ENCODE data around the gene NUBP1.
"Not testable (repeated sequence)": the region's sequence is repeated elsewhere in the genome, so short reads cannot be mapped to it uniquely, and the experiment has no call there.

NUBP1 gene

GRCh38 chr16:10743610-10744369 is at the start of gene NUBP1:
TSS of gene NUBP1 (plus strand) at chr16:10743842. CDS start at chr16:10743864, 22 bp downstream.
- peak; percentile 89 for DNase-seq

GRCh38 chr16:10693889-10694288 is 49.8 kb upstream of the NUBP1 start:
- DNase-seq: no peak

DNA sequence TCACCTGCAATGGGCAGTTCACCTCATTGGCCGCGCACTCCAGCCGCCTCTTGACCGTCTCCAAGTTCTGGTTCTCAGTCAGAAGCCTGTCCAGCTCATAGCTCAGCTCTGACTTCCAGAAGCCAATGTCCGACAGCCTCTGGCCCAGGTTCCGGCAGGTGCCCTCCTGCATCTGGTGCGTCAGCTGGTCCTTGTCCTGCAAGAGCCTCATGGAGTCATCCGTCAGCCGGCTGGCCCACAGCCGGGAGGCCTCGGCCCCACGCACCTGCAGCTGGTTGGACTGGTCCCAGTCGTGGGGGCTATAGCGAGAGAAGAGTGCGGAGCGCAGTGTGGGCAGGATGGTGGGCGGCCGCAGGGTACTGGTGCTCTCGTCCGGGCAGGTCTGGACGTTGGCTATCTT is 49.3 kb upstream of the NUBP1 start:
- no peak for DNase-seq

GRCh38 chr16:10694830-10695229 is 48.8 kb upstream of the NUBP1 start, which contains the start of gene TEKT5:
TSS of gene TEKT5 (minus strand) at chr16:10694930. CDS start at chr16:10694873, 57 bp downstream.
- DNase-seq: no peak

- DNase-seq: no peak
Observed at GRCh38 chr16:10699756-10700155, 43.9 kb upstream of the NUBP1 start.

DNA sequence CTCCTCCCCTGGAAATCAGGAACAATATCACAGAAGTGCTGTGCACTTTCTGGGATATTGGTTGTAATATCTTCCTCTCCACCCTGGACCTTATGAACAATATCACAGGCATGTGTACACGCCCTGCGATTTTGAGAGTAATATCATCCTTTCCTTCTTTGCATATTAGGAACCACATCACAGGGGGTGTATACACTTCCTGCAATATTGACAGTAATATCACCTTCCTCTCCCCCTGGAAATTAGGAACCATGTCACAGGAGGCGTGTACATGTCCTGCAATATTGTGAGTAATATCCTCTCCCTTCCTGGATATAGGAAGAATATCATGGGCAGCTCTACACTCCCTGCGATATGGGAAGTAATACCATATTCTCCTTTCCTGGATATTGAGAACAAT is 34.7 kb upstream of the NUBP1 start:
- DNase-seq: no peak

DNA sequence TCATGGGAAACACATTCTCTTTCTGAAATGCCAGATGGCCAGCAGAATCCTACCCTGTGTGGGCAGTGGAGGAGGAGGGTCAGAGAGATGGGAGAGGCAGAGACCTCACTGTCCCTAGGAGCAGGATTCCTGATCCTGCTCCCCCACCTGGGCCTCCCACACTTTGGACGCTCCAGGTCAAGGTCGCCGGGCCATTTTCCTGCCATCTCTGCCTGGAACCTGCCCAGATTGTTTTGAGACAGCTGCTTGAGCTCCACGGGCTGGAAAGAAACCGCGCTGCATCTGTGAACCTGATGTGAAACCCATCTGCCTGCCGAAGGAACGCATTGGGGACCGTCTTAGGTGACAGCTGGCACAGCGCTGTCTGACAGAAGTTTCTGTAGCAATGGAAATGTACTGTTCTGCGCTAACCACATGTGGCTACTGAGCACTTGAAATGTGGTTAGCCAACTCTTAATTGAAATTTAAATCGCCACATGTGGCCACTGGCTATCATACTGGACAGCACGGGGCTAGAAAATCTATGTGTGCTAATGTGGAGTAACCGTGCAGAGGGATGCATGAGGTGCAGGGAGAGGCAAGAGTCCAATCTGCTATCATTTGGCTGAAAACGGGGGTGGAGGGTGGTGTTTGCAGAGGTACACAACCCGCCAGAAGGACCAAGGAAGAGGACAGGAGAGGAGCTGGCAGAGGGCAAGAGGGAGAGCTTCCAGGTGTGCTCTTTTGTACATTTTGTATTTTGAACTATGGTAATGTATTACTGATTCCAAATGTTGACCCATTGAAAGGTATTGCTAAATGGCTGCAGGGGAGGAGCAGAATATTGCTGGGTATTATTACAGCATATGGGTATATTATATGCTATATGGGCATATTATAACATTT is 15.4 kb upstream of the NUBP1 start:
- no peak for DNase-seq

DNA sequence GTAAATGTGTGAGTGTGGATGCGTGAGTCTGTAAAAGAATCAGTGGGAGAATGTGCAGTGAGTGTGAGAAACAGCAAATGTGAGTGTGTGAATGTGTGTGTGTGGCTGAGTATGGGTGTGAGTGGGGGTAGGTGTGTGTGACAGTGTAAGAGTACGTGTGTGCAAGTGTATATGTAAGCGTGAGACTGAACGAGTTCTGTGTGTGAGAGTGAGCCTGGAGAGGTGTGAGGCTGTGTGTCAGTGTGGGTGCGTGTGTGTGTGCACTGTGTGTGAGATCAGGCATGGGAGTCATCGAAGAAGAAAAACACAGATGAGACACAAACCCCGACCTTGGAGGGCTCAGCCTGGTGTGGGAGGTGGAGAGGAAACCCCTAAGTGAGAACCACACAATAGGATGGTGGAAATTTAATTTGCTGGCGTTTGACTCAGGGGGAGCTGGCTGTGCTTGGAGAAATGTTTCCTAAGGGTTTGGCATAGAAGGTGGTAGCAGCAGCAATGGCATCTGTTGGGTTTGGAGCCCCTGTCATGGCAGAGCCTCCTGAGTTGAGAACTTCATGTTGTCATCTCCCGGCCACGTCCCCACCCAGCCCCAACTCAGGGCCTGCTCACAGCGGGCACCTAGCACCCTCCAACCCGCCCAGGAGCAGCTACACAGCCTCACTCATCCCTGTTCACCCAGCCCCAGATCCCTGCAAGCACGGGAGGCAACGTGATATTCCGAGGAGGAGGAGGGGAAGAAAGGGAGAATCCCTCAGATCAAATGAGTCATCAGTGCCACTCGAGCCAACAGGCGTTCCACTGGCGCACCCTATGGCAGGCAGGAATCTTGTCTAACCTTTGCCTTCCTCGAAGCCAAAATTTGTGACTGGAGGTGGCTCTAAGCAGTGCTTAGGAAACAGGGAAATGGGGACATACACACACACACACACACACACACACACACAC is 14.3 kb upstream of the NUBP1 start:
- no peak for DNase-seq

DNA sequence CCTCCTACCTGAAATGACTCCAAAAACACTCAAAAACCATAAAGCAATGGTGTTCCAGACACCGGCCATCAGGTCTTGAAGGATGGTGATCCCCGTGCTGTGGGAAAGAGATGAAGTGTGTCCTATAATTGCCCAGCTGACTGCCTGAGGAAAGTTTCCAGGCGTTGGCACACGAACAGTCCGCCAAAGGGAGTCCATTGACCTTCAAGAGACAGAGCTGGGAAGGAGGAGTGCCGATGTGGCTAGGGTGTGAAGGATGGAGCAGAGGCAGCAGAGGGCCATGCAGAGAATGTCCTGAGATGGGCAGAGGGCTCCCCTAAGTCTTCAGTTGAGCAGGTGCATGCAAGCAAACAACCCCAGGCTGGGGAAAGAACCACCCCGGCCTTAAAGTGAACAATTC is 11.9 kb upstream of the NUBP1 start:
- no peak for DNase-seq

DNA sequence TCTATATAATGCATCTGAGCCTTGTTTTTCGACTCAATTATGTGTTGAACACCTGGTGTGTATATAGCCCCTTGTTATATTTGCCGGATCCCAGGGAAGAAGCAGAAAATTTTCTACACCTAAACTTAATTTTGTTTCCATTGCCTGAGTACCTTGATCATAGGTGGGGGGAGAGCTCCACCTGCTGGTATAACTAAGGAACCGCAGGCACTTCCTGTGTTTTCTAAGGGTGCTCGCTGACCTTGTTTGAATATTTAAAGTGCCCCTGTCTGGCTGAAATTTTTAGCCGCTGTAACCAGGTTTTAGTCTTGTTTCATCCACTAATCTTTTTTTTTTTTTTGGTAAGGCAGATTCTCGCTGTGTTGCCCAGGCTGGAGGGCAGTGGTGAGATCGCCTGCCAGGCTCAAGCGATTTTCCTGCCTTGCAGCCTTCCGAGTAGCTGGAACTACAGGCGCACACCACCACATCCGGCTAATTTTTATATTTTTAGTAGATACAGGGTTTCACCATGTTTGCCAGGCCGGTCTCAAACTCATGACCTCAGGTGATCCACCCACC is 6.5 kb upstream of the NUBP1 start:
- peak; percentile 78 for DNase-seq

DNA sequence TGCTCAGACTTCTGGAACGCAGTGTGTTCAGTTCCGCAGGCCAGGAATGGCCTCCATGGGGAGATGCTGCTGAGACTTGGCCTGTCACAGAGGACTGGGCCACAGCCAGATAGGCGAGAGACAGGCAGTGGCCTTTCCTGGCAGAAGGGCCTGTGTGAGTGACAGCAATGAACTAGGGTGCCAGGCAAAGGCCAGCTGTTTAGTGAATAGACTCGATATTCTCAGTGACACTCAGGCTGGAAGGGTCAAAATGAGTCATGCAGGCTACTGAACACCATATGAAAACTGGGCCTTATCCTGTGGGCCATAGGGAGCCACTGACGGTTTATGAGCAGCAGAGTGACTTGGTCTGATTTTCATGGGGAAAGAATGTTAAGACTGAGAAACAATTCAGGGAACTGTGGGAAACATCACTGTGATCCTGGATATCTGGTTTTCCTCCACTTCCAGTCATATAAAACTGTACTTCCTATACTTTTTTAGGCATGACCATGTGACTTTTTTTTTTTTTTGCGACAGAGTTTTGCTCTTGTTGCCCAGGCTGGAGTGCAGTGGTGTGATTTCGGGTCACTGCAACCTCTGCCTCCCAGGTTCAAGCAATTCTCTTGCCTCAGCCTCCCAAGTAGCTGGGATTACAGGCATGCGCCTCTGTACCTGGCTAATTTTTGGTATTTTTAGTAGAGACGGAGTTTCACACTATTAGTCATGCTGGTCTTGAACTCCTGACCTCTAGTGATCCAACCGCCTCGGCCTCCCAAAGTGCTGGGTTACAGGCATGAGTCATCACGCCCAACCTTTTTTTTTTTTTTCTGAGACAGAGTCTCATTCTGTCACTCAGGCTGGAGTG is 5.2 kb upstream of the NUBP1 start:
- no peak for DNase-seq

- no peak for DNase-seq
Observed at GRCh38 chr16:10740000-10740844, 3.4 kb upstream of the NUBP1 start.

DNA sequence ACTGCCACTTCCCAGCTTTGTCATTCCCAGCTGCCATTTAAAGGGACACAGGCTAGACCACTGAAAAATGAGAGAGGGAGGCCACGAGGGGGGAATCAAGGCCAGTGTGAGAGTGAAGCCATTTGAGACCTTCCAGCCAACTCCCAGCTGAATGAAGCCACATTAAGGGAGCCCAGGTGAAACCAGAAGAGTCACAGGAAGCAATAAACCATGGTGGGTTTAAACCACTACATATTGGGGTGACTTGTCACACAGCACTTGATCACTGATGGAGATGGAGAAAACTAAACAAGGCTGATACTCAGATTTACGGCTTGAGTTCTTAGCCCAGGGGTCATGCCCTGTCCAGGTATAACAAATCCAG is 2.8 kb upstream of the NUBP1 start:
- DNase-seq: no peak

DNA sequence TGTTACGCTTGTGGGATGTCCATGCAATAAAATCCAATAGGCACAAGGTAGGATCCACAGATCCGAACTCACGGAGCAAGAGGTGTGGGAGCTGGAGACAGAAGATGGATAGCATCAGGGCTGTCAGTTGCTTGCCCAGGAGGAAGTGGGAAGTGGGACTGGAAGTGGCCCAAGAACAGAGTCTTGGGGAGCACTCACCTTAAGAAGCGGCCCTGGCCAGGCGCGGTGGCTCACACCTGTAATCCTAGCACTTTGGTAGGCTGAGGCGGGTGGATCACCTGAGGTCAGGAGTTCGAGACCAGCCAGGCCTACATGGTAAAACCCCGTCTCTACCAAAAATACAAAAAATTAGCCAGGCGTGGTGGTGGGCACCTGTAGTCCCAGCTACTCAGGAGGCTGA is 2.4 kb upstream of the NUBP1 start:
- not testable (repeated sequence) for DNase-seq

DNA sequence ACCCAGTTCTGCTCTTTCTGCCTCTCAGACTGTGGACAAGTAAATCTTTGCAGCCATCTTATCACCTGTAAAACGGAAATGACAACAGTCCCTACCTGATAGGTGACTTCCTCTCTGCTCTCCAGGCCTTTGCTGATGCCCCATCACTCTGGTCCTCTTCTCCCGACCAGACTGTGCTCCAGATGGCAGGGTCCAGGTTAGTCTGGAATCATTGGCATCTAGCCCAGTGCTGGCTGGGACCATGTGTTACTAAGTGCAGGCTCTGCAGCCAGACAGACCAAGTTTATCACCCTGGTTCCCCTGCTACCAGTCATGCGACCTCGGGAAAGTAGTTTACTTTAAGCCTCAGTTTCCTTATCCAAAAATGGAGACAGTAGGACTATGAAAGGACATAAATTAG is 1.8 kb upstream of the NUBP1 start:
- peak; percentile 9 for DNase-seq

- DNase-seq: no peak
Observed at GRCh38 chr16:10743227-10743609, 424 bp upstream of the NUBP1 start.

- no peak for DNase-seq
Observed at GRCh38 chr16:10744370-10745030, 858 bp downstream of the NUBP1 start.

DNA sequence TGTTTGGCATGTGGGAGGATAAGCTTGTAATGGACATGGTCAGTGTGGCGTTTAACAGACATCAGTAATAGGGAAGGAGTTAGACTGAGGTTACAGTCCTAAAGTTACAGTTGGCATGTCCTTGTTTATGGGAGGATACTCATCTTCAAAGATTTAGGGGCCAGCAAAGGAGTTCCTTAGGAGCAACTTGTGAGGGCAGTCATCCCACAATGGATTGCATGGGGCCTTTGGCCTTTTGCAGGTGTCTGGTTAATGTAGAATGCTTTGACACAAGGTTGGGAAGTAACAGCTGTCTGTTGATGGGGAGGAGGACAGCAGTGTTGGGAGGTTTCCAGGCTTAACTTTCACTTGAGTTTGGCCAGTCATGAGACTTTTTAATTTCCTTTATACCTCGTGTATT is 2.2 kb downstream of the NUBP1 start:
- DNase-seq: no peak

DNA sequence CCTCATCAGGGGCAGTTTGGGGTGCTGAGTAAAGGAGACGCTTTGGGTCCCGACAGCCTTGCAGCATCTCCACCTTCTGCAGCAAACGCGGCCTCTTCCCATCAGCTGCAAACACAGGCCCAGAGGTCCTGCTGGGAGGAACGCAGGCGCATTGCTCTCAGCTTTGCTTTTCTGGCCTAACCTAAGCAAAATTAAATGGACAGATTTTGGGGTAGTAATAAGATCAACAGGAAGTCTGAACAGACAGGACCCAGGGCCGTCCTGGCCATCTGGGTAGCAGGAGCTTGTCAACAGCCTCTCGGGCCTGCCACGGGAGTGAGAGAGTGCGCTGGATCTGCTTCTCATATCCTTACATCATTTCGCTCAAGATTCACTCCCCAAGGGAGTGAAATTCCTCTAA is 7.2 kb downstream of the NUBP1 start:
- DNase-seq: no peak

DNA sequence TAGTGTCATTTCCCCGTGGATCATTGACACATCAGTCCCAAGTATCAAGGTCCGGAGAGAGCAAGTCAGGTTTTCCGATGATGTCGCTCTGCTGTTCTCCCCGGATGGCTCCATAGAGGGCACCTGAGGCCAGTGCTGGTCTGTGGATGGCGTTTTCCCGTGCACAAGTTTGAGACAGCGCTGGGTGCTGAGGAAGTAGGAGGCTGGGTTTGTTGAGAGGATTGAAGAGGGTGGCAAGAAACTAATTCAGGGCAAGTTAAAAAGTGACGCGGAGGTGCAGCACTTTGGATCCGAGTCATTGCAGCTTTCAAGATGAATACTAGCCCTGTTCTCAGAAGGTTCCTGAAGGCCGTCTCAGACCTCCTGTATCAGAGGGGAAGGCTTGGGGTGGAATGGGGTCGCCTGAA is 7.7 kb downstream of the NUBP1 start:
- DNase-seq: no peak
